Adrenal gland (tissue), 19 donors: Measurements from ENCODE around the gene TPH1. TPM values are rescaled to one million over a fixed set of nuclear protein-coding genes. Genes with fewer than 3 reads are reported as not detected.
A peak's percentile ranks its signal among the peaks of the same experiment; 100 is the strongest.

Source experiments
- DNase-seq, 7 donors: peaks; one replicate each; pipeline ENCODE4 v3.0.0-alpha.2; 2019 to 2020
- H3K27ac ChIP-seq, 5 donors: fragments of 200-600 bp; sonication (generic) in 4 of 5; 1 replicate in 3 of 5; 2 replicates in 2 of 5; pipeline versions ENCODE4 v1.5.1 to v1.8.0; 2016 to 2020; ENCODE audit warnings: mild to moderate bottlenecking in 1 of 5
- H3K27me3 ChIP-seq: fragments of 200-600 bp; 2 replicates; pipeline ENCODE4 v1.8.0; 2021
- H3K36me3 ChIP-seq, 2 donors: fragments of 200-600 bp; replicated peaks in 1 of 2; 1 replicate in 1 of 2; 2 replicates in 1 of 2; pipeline versions ENCODE4 v1.5.1 to v1.8.0; 2018 to 2022
- H3K4me1 ChIP-seq, 2 donors: fragments of 200-600 bp; replicated peaks in 1 of 2; 1 replicate in 1 of 2; 2 replicates in 1 of 2; pipeline versions ENCODE4 v1.5.1 to v1.8.0; 2018 to 2021
- H3K4me3 ChIP-seq, 4 donors: fragments of 200-600 bp; sonication (generic) in 3 of 4; one replicate each; pipeline ENCODE4 v1.5.1; 2016 to 2018
- H3K9me3 ChIP-seq, 3 donors: fragments of 200-600 bp; sonication (generic) in 1 of 3; replicated peaks in 1 of 3; 1 replicate in 2 of 3; 2 replicates in 1 of 3; pipeline versions ENCODE4 v1.5.1 to v1.8.0; 2016 to 2021
- POLR2A ChIP-seq, 2 donors: fragments of 450-650 bp; IDR thresholded peaks; one replicate each; pipeline ENCODE4 v1.6.1; 2017; ENCODE audit warnings: antibody characterized with exemption in 2 of 2, mild to moderate bottlenecking in 2 of 2, moderate library complexity in 1 of 2
- WGBS, 4 donors: extraction: QIAGEN DNeasy Blood & Tissue Kit in 2 of 4; methylation state at CpG; one replicate each; pipeline versions ENCODE4 v1.1.5 to v1.1.7; 2013 to 2017; 5-methylcytosine and 5-hydroxymethylcytosine counted together
- intact Hi-C, 2 donors: fragments of 100-400 bp; cut with DNase I; formaldehyde crosslinking; loops; one replicate each; pipeline versions ENCODE4 v1.14.1 to v1.15.0; 2022 to 2023
- long read RNA-seq, 10 donors: library from polyadenylated mRNA in 3 of 10; unstranded in 2 of 10; stranded (forward) in 1 of 10; transcript quantifications; one replicate each; pipeline ENCODE4 v2.0.0 and lab custom pipeline, GENCODE V29; 2021 to 2026
- polyA plus RNA-seq, 3 donors: library from polyadenylated mRNA; stranded (reverse); fragments of 200-250 nt in 2 of 3; fragments of 350-450 nt in 1 of 3; fragmentation: Illumina TruSeq in 1 of 3; extraction: RNeasy Lipid Tissue Mini Kit (QIAGEN cat#74804) in 1 of 3; gene quantifications; one replicate each; pipeline ENCODE4 v1.2.3, GENCODE V29; 2013 to 2014
- total RNA-seq, 9 donors: library from RNA; depleted of rRNA in 4 of 9; stranded (reverse); fragments of >200 nt in 4 of 9; fragments of 120-200 nt in 1 of 9; fragmentation: NEBNext Ultra II Directional in 1 of 9; extraction: Animal tissue kit (Norgen Biotek cat#: 25700) in 1 of 9; gene quantifications; one replicate each; pipeline versions ENCODE4 v1.1.0 to v1.2.4, GENCODE V29; 2013 to 2023
- TF ChIP-seq, protein P1 (sequence below), 6 experiments: fragments of 450-650 bp in 4 of 6; fragments of 200-600 bp in 2 of 6; sonication (generic) in 1 of 6; IDR thresholded peaks; 1 replicate in 5 of 6; 2 replicates in 1 of 6; pipeline versions ENCODE4 v1.5.1 to v1.8.0; 2016 to 2021; ENCODE audit warnings: antibody characterized with exemption in 6 of 6, mild to moderate bottlenecking in 2 of 6, moderate library complexity in 1 of 6
- donor health status: healthy with polysubstance abuse.
- donor health status: Bipolar disorder and iron deficiency.
- donor health status: DM: yes; HTN: yes; CAD: no.
- donor health status: DM: no; HTN: no; CAD: no.
- donor health status: DM: no; HTN: no; CAD: no.
- donor health status: DM: yes; HTN: yes; CAD: no.

TPH1 gene
- total RNA-seq (under 1 TPM in 6 of 9 donors, not detected in 3; 0.11 to 0.39 (median 0.19) TPM), polyA plus RNA-seq (under 1 TPM; 0.11 to 0.20 (median 0.16) TPM)
- long read RNA-seq, donor 1, result 0 reads
- long read RNA-seq, donor 2, result 0 reads
- long read RNA-seq, donor 3, result 0 reads
- long read RNA-seq, donor 4, result 0 reads
- long read RNA-seq, donor 5, result 0 reads
- long read RNA-seq, donor 6, partial matches to known transcripts, result 0 of 1 reads
- long read RNA-seq, donor 6, other reads (novel, unspliced or antisense), result 1 of 1 reads
- long read RNA-seq, donor 7, result 0 reads
- long read RNA-seq, donor 8, result 0 reads
- long read RNA-seq, donor 9, result 0 reads
- long read RNA-seq, donor 10, result 0 reads

GRCh38 chr11:18046116-18046777, at the start of gene TPH1:
Gene TPH1, minus strand, starts transcription at chr11:18046269. Its CDS starts 5,507 bp downstream, at chr11:18040762.
- Histone ChIP-seq H3K9me3 (no peaks in the 10 kb centered on the region), H3K4me1 (no peaks in the 10 kb centered on the region), H3K27me3 (peaks cover 33% of the 10 kb centered on the region), H3K36me3 (no peaks in the 10 kb centered on the region), H3K4me3 (peak within 1 kb of the TSS in 1 of 4 donors; percentile 6), H3K27ac (no peak within 1 kb of the TSS)
- no peak for TF ChIP-seq POLR2A (IDR thresholded peaks at IDR 0.05)
- intact Hi-C loops, result no loop called here
- 8 to 33% (median 17%) methylated on average over 6 to 36 of the region's 36 CpGs for WGBS, 4 donors
- peak; percentile 14 to 58 (median 25) for DNase-seq

- intact Hi-C loops, result no loop called here
- DNase-seq, result no peak
Measured at GRCh38 chr11:18093959-18094358, 47.9 kb upstream of the TPH1 start.

GRCh38 chr11:18091731-18092130, 45.7 kb upstream of the TPH1 start:
- intact Hi-C loops, result no loop called here
- no peaks in the 10 kb centered on the region for H3K9me3 ChIP-seq
- no peak overlapping the region for H3K27ac ChIP-seq
- H3K4me3 ChIP-seq, result no peak overlapping the region
- 87 to 99% (median 93%) methylated on average over 2 of the region's 2 CpGs for whole genome bisulfite sequencing, 4 donors
- DNase-seq, result no peak
- TF ChIP-seq, protein P1, sequence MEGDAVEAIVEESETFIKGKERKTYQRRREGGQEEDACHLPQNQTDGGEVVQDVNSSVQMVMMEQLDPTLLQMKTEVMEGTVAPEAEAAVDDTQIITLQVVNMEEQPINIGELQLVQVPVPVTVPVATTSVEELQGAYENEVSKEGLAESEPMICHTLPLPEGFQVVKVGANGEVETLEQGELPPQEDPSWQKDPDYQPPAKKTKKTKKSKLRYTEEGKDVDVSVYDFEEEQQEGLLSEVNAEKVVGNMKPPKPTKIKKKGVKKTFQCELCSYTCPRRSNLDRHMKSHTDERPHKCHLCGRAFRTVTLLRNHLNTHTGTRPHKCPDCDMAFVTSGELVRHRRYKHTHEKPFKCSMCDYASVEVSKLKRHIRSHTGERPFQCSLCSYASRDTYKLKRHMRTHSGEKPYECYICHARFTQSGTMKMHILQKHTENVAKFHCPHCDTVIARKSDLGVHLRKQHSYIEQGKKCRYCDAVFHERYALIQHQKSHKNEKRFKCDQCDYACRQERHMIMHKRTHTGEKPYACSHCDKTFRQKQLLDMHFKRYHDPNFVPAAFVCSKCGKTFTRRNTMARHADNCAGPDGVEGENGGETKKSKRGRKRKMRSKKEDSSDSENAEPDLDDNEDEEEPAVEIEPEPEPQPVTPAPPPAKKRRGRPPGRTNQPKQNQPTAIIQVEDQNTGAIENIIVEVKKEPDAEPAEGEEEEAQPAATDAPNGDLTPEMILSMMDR (IDR thresholded peaks at IDR 0.05), result no peak
- TF ChIP-seq POLR2A (IDR thresholded peaks at IDR 0.05), result no peak
- peaks cover 0 to 45% of the 10 kb centered on the region in 2 donors for H3K36me3 ChIP-seq
- no peaks in the 10 kb centered on the region for H3K27me3 ChIP-seq
- H3K4me1 ChIP-seq, result no peaks in the 10 kb centered on the region

More at GRCh38 chr11:18093959-18094358, 47.9 kb upstream of the TPH1 start:
- Histone ChIP-seq H3K27me3 (no peaks in the 10 kb centered on the region), H3K4me3 (no peak overlapping the region), H3K36me3 (peaks cover 0 to 37% of the 10 kb centered on the region in 2 donors), H3K4me1 (no peaks in the 10 kb centered on the region), H3K9me3 (no peaks in the 10 kb centered on the region), H3K27ac (no peak overlapping the region)
- TF ChIP-seq POLR2A (IDR thresholded peaks at IDR 0.05), result no peak
- TF ChIP-seq, protein P1 (IDR thresholded peaks at IDR 0.05), result no peak

DNA sequence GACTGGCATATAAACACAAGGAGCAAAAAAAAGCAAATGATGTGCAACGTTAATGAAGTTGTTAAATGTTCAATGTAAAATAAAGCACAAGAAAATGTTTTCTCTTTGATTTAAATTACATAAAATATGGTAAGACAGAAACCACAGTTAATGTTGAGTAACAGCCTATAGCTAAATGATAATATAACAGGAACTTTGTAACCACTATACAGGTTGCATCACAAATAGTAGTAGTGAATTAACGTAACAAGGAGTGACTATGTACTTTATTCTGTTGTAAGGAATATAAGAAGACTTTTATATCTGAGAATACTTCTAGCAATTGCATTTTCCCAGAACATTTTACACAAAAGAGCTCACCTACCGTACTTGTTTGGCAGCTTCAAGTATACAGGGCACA, 42.9 kb upstream of the TPH1 start:
- peaks cover 0 to 35% of the 10 kb centered on the region in 2 donors for H3K36me3 ChIP-seq
- DNase-seq, result no peak
- H3K9me3 ChIP-seq, result no peaks in the 10 kb centered on the region
- TF ChIP-seq, protein P1 (IDR thresholded peaks at IDR 0.05), result no peak
- no peak for TF ChIP-seq POLR2A (IDR thresholded peaks at IDR 0.05)
- no peak overlapping the region for H3K27ac ChIP-seq
- intact Hi-C loops, result no loop called here
- H3K4me1 ChIP-seq, result no peaks in the 10 kb centered on the region
- H3K4me3 ChIP-seq, result no peak overlapping the region
- 83 to 89% (median 86%) methylated on average over 3 of the region's 3 CpGs for WGBS, 4 donors
- no peaks in the 10 kb centered on the region for H3K27me3 ChIP-seq
